ENCODE measurements around the gene BBOF1. TPM values are rescaled to one million over a fixed set of nuclear protein-coding genes. Genes with fewer than 3 reads are reported as not detected.

The BBOF1 gene
- total and polyA plus RNA-seq, 8 donors = 1.8 to 13.0 (median 4.0) TPM; not detected in 2

DNA sequence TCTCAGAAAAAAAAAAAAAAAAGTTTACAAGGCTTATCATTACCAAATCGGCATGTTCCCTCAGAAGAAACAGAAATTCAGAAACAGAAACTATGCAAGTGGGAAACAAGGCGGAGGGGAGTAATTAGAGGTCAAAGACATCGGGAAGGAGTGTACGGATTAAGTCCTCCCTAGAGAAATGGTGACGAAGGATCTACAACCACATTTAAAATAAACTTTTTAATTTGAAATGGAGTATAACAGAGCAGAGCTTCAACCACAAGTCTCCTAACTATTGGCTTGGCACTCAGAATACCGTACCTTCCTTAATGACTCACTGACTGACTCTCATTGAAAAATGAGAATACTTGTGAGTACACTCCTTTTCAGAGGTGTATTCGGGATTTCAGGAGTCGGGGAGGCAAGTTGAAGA is 969 bp upstream of the BBOF1 start:
- H3K27me3 ChIP-seq = no peaks in the 10 kb centered on the region
- H3K36me3 ChIP-seq = peaks cover 0 to 5% (median 0%) of the 10 kb centered on the region in 4 donors
- peak overlapping the region; percentile 92 to 99 (median 97) for H3K27ac ChIP-seq
- intact Hi-C loops (cut with DNase I; ENCODE audit: low total_unique reads) = no loop called here
- no peak for DNase-seq
- 2 to 4% (median 2%) methylated on average over 8 of the region's 8 CpGs for WGBS, 5 donors
- H3K4me3 ChIP-seq = peak overlapping the region; percentile 64 to 76 (median 72)
- peaks cover 6 to 23% (median 21%) of the 10 kb centered on the region in 4 donors for H3K4me1 ChIP-seq
- H3K9me3 ChIP-seq = no peaks in the 10 kb centered on the region
- TF ChIP-seq POLR2A (IDR thresholded peaks at IDR 0.05) (no peak), EP300 (IDR thresholded peaks at IDR 0.05) (no peak), POLR2AphosphoS5 (IDR thresholded peaks at IDR 0.05) (no peak)
- TF ChIP-seq, protein P1, sequence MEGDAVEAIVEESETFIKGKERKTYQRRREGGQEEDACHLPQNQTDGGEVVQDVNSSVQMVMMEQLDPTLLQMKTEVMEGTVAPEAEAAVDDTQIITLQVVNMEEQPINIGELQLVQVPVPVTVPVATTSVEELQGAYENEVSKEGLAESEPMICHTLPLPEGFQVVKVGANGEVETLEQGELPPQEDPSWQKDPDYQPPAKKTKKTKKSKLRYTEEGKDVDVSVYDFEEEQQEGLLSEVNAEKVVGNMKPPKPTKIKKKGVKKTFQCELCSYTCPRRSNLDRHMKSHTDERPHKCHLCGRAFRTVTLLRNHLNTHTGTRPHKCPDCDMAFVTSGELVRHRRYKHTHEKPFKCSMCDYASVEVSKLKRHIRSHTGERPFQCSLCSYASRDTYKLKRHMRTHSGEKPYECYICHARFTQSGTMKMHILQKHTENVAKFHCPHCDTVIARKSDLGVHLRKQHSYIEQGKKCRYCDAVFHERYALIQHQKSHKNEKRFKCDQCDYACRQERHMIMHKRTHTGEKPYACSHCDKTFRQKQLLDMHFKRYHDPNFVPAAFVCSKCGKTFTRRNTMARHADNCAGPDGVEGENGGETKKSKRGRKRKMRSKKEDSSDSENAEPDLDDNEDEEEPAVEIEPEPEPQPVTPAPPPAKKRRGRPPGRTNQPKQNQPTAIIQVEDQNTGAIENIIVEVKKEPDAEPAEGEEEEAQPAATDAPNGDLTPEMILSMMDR (IDR thresholded peaks at IDR 0.05) = no peak

DNA sequence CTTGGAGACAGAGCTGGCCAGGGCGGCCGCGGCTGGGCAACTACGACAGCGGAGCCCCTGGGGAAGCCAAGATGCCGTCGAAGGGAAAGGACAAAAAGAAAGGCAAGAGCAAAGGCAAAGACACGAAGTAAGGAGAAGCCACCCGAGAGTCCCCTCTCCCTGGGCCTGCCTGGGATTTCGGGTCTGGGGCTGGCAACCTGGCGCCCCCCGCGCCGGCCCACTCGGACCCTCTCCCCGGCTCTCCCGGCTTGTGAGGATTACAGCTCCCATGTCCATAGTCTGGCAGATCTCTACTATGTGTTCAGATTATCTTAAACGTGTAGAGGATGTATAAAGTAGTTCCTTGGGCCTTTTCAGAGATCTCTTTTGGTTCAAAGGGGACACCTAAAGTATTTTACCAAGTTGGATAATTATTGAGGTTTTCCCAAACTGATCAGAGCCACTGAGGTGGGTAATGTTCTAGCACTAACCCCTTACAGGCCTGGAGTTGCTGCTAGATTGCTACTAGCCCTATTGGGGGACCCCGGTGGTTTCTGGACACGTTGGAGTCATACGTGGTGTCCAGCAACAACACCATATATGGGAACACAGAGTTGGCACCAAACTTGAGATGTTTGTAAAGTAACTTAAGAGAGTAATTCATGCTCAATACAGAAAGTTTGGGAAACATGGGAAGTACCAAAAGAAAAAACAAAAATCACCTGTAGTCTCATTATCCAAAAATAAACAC is 424 bp downstream of the BBOF1 start:
- Histone ChIP-seq H3K27ac (peak overlapping the region; percentile 92 to 99 (median 97)), H3K4me1 (peaks cover 6 to 23% (median 18%) of the 10 kb centered on the region in 4 donors), H3K4me3 (peak overlapping the region; percentile 64 to 76 (median 72)), H3K27me3 (no peaks in the 10 kb centered on the region), H3K36me3 (no peaks in the 10 kb centered on the region), H3K9me3 (no peaks in the 10 kb centered on the region)
- TF ChIP-seq POLR2A (IDR thresholded peaks at IDR 0.05) (no peak), POLR2AphosphoS5 (IDR thresholded peaks at IDR 0.05) (no peak)
- TF ChIP-seq, protein P1 (IDR thresholded peaks at IDR 0.05) = no peak
- intact Hi-C loops (cut with DNase I; ENCODE audit: low total_unique reads) = no loop called here
- DNase-seq = peak in 1 of 2 donors; percentile 83
- WGBS, 5 donors = 2 to 5% (median 3%) methylated on average over 18 to 21 of the region's 21 CpGs

DNA sequence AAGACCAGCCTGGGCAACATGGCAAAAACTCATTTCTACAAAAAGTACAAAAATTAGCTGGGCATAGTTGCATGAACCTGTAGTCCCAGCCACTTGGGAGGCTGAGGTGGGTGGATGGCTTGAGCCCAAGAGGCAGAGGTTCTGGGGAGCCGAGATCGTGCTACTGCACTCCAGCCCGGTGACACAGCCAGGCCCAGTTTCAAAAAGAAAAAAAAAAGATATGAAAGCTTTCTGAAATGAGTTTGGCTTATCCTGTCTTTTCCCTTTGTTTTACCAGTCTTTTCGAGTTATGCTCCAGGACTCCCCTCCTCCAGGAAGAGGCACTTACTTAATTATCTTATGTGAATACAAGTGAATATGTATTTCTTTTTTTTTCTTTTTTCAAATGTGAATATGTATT is 3.2 kb downstream of the BBOF1 start:
- Histone ChIP-seq H3K9me3 (no peaks in the 10 kb centered on the region), H3K4me3 (no peak overlapping the region), H3K27ac (no peak overlapping the region), H3K4me1 (peaks cover 6 to 23% (median 17%) of the 10 kb centered on the region in 4 donors), H3K36me3 (no peaks in the 10 kb centered on the region), H3K27me3 (no peaks in the 10 kb centered on the region)
- 88 to 91% (median 91%) methylated on average over 4 of the region's 4 CpGs for WGBS, 5 donors
- no peak for DNase-seq
- intact Hi-C loops (cut with DNase I; ENCODE audit: low total_unique reads) = no loop called here
- TF ChIP-seq, protein P1 (IDR thresholded peaks at IDR 0.05) = no peak
- TF ChIP-seq POLR2A (IDR thresholded peaks at IDR 0.05) (no peak), EP300 (IDR thresholded peaks at IDR 0.05) (no peak), POLR2AphosphoS5 (IDR thresholded peaks at IDR 0.05) (no peak)

DNA sequence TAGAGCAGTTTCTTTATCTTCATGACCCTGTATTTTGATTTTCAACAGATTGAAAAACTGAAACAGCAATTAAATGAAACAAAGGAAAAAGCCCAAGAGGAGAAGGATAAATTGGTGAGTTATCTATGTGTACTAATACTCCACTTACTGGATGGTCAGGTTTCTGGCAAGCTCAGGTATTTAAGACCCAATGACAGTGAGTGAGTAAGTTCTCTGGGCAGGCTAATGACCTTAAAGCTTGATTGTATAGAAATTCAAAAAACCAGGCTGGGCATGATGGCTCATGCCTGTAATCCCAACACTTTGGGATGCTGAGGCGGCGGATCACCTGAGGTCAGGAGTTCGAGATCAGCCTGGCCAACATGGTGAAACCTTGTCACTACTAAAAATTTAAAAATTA is 10.0 kb downstream of the BBOF1 start:
- H3K36me3 ChIP-seq = peaks cover 0 to 18% (median 2%) of the 10 kb centered on the region in 4 donors
- intact Hi-C loops (cut with DNase I; ENCODE audit: low total_unique reads) = no loop called here
- 92 to 97% (median 93%) methylated on average over 3 of the region's 3 CpGs for WGBS, 5 donors
- H3K9me3 ChIP-seq = no peaks in the 10 kb centered on the region
- H3K27ac ChIP-seq = no peak overlapping the region
- TF ChIP-seq, protein P1 (IDR thresholded peaks at IDR 0.05) = no peak
- TF ChIP-seq POLR2AphosphoS5 (IDR thresholded peaks at IDR 0.05) = no peak
- no peak for TF ChIP-seq POLR2A (IDR thresholded peaks at IDR 0.05)
- TF ChIP-seq EP300 (IDR thresholded peaks at IDR 0.05) = no peak
- H3K4me1 ChIP-seq = no peaks in the 10 kb centered on the region
- H3K27me3 ChIP-seq = no peaks in the 10 kb centered on the region
- DNase-seq = no peak
- no peak overlapping the region for H3K4me3 ChIP-seq

Data from stomach (tissue), 9 donors.